HG02759 (cell line): ENCODE data around the gene EEF1AKMT3.

Source experiments
- ATAC-seq: cut with Tn5 transposase; IDR thresholded peaks from one replicate; pipeline ENCODE4 v1.9.1; 2021; ENCODE audit warnings: mild to moderate bottlenecking, moderate library complexity; ENCODE audit not compliant: unreplicated experiment

EEF1AKMT3 gene

DNA sequence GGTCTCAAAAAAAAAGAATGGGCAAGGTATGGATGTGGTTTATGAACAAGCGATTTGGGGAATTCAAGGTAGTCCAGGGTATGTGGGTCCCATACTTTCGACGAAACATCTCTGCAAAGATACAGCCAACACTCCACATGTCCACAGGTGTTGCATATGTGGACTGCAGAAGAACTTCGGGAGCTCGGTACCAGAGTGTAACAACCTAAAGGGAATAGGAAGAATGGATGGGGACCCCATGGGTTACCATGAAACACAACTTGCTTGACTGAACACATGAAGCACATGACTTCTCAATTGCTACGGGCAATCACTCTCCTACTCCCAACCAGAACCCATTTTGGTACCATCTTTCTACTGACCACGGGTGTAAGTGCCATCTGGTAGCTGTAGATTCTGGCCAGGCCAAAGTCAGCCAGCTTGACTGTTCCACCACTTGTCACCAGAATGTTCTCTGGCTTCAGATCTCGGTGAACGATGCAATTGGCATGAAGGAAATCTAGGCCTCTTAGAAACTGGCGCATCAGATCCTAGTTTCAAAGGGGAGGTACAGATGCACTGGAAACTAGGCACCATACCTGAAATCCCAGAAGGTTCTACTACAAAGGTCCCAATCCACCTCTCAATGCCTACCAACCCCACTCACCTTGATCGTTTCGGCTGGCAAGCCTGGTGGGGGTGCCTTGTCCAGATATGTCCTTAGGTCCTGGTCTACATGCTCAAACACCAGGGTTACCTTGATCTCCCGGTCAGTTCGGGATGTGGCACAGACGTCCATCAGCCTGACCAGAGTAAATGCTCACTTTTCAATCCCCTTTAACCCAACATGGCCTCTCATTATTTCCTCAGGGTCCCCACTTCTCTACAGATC lies 21.6 kb upstream of the EEF1AKMT3 start:
- ATAC-seq: no peak

DNA sequence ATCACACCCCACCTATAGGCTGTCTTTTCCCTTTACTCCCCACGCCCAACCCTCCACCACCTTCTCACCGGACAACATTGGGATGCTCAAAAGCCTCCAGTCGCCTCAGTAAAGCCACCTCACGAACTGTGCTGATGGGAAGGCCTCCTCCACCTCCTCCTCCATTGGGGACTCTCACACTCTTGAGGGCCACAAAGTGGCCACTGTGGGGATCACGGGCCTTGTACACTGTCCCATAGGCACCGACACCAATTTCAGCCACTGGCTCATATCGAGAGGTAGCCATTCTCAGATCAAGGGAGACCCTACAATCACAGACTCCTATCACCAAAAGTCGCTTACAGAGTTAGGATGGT lies 21.0 kb upstream of the EEF1AKMT3 start:
- ATAC-seq: no peak

DNA sequence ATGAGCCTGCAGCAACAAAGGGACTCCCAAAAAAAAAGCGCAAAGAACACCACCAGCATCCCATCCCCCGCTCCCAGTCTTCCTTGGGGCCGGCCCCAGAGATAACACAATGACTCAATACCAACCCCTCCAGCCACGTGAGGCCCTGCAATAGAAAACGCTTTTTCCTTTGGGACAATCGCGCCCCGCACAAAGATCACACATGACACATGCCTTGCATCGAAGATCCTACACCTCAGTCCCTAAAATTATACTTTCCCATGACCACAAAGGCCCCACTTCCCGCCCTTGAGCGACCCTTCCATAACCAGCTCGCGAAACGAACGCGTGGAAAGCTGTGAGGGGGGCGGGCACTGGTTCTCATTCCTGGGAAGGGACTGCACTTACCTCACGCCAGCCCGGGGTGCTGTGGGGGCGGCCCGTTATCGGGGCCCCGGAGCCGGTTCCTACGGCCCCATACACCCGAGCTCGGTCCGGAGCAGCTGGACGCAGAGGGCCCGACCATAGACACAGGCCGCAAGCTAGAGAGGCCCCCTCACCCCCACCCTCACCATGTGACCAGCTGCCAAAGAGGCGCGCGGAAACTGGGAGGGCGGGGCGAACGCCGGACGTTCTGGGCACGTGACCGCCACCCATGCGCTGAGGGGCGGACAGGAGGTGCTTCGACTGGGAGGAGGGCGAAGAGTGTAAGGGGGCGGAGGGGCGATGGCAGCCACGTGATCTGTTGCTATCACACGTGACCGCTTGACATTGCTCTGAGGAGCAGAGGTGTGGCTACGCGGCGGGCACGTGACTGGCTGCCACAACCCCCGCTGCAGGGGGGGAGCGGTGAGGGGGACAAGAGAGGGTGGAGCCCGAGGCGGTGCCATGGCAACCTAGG lies 20.4 kb upstream of the EEF1AKMT3 start, which contains the start of gene CDK4:
TSS of gene CDK4 (minus strand) at position 523 of the 880 bp plus-strand sequence. CDS start 593 bp downstream, outside the sequence.
- ATAC-seq: peak; percentile 70

DNA sequence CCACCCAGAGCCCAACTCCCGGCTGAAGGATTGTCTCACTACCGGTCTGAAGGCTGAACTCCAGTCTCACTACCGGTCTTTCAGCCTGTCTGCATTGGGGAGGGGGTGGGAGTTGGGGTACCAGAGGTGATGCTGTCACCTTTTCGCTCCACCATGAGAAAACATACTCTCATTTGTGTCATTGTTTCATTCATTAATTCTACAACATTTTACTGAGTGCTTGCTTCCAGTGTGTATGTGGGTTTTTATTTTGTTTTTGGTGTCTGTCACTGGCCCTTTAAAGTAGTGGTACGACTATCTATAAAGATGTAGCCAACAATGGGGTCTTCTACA lies 19.8 kb upstream of the EEF1AKMT3 start:
- no peak for ATAC-seq

DNA sequence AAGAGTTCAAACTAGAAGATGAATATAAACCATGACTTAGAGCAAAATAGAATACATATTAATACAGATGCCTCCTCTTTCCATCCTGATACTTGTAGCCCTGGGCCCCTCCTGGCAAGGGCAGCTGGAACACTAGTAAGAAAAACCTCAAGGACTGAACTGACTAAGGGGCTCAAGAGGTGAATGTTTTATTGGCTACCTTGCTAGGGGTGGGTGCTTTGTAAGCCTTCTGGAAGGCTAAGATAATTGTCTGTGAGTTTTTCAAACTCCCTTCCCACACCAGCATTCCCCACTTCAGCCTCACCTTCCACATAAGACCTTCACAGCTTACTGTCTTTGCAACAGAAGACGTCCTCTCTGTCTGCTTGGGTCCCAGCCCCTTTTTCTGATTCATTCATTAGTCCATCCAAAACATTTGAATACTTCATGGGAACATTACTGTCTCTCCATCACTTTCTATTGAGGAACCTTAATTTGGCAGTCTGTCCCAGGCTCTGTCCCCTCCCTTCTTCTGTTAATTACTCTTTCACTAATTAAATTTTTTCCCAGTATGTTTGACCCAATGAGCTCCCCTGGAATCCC lies 18.6 kb upstream of the EEF1AKMT3 start:
- ATAC-seq: no peak

DNA sequence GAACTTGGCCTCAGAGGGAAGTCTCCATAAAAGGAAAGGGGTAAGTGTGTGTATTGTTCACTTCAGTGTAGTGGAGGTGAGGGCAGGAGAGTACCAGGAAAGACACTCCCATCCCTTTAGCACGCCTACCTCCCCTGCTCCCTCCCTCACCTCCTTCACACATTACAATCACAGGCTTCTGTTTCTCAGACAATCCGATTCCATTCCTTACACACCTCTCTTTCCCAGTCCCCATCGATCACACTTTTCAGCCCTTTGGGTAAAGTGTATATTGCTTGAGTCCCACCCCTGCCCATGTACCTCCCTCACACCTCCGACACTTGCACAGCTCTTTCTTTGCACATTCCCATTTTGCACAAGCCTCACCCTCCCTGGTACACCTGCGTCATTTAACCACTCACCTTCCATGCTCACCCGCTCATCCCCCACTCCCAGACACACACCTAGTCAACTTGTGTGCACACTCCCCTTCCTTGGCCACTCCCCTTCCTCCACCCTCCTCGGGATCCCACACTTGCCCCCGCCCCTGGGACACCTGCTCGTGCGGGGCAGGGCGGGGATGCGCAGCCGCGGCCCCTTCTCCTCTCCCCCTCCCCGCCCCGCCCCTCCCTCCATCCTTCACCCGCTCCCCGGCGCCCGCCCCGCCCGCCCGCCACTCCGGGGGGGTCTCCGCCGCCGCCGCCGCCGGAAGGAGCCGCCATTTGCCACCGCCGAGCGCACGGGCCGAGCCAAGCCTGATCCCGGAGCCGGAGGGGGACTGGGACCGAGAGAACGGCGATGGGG lies 17.8 kb upstream of the EEF1AKMT3 start, which contains the start of gene MARCHF9:
TSS of gene MARCHF9 (plus strand) at position 693 of the 783 bp plus-strand sequence. CDS start 426 bp downstream, outside the sequence.
- peak; percentile 37 for ATAC-seq

DNA sequence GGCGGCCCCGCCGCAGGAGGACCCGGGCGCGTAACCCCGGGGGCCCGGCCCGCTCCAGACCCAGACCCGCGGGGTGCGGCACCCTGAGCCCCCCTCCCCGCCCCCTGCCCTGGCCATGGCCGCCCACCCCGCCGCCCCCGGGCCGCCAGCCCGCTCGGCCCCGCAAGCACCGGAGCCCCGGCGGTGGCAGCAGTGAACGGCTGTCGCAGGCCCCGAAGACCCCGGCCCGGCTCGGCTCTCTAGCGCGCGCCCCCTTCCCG lies 17.3 kb upstream of the EEF1AKMT3 start:
- no peak for ATAC-seq

DNA sequence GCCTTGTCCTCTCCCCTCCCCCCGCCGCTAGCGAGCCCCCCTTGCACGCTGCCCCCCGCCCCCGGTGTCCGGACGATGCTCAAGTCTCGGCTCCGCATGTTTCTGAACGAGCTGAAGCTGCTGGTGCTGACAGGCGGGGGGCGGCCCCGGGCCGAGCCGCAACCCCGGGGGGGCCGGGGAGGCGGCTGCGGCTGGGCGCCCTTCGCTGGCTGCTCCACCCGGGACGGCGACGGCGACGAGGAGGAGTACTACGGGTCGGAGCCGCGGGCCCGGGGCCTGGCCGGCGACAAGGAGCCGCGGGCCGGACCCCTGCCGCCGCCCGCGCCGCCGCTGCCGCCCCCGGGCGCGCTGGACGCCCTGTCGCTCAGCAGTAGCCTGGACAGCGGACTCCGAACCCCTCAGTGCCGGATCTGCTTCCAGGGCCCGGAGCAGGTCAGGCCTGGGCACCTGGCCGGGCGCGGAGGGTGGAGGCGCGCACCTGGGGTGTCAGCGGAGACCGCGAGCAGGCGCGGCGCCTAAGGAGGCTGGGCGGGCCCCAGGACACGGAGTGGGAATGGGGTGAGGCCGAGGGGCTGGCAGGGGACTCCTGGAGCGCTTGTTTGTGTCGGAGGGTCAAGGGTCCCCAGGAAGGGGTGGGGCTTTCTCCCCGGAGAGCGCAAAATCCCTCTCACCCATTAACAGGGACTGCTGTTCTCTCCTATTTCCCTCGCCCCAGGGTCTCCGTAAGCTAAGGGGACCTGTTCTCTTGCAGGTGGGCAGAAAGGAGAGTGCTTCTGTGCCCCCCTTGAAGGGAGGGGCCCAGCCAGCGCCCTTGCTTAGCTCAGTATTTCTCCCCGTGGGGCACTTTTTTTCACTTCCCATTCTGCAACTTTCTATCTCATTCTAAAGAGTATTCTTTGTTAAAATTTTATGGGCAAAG lies 16.7 kb upstream of the EEF1AKMT3 start:
- no peak for ATAC-seq

DNA sequence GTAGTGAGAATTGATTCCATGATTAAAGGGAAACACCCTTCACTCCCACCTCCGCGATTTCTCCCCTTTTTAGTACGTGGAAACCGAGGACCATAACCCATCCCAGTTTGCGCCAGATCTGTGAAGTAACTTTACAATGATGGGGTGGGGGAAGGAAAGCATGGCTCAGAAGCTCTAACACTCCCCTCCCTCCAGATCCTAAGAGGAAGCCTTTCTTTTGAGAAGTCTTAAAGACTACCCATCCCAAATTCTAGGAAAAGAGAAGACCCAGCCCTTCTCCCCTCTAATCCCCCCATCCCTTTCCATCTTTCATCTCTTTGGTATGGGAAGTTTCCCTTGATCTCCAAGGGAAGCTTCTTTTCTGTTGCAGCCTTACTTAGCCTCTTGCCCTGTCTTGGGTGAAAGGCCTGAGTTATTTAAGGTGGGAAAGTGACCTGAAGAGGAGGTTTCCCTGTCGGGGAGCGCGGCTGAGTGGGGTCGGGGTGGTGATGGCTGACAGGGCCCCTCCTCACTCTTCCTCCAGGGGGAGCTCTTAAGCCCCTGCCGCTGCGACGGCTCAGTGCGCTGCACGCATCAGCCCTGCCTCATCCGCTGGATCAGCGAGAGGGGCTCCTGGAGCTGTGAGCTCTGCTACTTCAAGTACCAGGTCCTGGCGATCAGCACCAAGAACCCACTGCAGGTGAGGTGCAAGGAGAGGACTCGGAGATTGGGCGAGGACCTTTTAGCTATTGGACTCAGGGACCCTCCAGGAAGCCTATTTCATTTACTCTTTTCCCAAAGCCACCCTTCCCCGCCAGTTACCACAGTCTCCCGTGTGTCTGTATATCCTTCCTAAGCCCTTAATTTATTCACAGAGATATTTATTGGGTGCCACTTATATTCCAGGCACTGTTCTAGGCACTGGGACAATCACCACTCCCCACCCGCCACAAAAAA lies 15.7 kb upstream of the EEF1AKMT3 start:
- ATAC-seq: peak; percentile 13

DNA sequence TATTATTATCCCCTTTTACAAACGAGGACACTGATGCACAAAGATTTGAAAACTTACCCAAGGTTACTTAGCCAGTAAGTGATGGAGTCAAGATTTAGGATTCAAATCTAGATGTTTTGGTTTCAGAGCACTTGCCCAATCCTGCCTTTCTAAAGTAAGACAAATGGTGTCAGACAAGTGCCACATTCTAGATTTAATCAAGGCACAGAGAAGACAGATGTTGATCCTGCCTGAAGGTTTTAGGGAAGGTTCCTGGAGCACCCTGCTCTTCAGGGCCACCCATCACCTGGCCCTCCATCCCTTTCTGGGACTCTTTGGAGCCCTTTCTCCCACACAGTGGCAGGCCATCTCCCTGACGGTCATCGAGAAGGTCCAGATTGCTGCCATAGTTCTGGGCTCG lies 14.6 kb upstream of the EEF1AKMT3 start:
- no peak for ATAC-seq

DNA sequence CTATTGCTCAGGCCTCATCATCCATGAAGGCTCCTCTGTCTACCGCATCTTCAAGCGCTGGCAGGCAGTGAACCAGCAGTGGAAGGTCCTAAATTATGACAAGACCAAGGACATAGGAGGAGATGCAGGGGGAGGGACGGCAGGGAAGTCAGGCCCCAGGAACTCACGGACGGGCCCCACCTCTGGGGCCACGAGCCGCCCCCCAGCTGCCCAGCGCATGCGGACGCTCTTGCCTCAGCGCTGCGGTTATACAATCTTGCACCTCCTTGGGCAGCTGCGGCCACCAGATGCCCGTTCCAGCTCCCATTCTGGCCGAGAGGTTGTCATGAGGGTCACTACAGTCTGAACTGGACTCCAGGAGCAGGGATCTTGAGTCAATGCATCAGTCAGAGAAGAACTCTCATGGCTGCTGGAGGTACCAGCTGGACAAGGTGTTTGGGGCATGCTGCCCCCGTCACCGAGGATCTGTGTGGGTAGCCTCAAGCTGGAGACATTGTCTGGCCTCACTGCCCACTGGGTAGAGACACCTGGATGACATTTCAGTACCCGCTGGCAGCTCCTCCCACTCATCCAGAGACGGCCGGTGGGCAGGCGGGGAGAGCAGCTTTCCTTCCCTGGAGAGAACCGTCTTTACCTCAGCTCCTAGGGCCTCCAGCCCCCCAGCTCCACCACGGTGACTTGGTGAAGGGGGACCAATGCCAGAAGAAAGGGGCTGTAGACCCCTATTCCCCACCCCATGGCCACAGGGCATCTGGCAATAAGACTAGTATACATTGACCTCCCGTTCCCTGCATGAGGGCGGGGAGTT lies 13.7 kb upstream of the EEF1AKMT3 start:
- no peak for ATAC-seq

DNA sequence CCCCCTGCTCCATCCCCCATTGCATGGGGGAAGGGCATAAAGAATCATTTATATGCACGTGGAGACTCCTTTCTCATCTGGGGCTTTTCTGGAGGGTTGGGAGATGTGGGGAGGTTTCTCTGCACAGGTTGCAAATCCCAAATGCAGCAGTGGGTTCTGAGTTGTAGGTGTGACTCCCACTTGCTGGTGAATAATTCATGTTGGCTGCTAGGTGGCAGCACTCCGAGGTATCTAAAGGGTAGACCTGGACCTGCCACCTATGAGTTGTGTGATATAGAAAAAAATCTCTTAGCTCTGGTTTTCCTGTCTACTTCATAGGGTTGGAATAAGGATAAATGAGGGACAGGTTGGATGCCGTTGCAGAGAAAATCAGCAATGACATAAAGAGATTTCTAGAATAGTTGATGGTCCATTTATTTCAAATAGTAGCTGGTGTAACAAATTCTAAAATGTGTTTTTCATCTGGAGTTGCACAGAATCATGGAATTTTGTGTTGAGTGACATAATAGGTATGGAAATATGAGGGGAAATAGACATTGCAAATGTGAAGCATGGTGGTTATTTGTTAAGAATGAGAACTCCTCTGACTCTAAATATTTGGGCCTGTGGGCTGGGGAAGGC lies 12.9 kb upstream of the EEF1AKMT3 start:
- ATAC-seq: no peak

DNA sequence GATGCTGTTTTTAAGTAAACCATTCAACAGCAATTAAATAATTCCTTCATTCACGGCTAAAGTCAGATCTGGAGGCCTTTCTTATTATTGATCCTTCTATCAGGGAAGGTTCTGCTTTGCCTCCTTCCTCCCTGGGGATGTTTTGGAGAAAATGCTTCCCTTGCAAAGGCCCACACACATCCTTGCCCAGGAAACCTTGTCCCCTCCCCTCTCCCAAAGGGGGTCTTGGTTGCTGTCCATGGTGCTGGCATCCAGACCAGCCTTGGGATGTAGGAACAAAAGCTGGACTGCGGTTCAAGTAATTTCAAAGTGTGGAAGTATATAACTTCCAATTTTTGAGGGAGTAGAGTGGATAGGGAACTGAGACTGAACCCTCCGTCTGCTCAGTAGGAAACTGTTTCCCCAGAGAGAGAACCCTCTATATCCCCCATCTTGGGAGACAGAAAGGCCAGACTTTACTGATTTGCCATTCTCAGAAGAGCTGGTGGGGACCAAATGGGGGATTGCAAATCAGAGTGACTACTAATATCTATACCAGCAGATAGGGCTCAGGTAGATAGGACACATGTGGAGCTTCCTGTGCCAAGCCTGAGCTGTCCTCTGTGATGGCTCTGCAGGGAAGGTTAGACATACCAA lies 11.9 kb upstream of the EEF1AKMT3 start:
- no peak for ATAC-seq

DNA sequence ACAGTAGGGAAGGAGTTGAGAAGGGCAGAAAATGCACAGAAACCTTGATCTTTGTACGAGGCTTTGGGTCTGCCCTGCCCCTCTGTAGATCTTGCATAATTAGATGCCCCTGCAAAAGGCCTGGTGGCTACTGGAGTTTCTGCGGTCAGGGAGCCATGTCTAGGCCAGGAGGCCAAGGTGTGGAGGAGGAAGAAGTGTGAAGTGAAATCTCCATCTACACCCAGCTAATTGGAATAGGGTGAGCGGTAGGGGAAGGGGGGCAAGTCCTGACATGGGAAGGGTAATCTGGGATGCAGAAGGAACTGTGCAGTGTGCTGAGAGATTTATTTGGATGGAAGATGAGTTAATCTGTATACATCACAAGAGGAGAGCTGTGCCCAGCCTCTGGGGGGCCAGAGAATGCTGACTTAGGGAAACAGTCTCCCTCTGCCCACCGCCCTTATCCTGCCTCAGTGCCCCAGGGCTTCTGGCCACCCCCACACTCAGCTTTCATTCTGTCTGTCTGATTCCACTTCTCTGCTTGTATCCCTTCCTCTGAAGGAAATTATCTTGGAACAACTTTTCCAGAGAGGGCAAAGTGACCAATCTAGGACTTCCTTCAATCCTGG lies 10.9 kb upstream of the EEF1AKMT3 start:
- ATAC-seq: no peak

DNA sequence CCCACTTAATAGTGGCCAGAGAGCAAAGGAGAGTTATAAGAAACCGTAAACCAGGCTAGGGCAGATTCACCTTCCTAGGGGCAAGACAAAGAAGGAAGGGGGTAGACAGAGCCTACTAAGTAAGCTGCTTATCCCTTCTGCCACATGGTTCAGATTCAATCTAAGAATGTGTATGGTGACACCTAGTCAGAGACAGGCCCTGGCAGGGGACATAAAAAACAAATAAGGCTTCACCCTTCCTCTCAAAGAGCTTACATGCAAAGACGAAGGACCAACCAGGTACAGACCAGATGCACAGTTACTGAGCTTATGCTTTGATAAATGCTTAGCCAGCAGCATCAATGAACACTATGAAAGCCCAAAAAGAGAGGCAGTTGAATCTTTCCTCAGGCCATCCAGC lies 10.0 kb upstream of the EEF1AKMT3 start:
- no peak for ATAC-seq

DNA sequence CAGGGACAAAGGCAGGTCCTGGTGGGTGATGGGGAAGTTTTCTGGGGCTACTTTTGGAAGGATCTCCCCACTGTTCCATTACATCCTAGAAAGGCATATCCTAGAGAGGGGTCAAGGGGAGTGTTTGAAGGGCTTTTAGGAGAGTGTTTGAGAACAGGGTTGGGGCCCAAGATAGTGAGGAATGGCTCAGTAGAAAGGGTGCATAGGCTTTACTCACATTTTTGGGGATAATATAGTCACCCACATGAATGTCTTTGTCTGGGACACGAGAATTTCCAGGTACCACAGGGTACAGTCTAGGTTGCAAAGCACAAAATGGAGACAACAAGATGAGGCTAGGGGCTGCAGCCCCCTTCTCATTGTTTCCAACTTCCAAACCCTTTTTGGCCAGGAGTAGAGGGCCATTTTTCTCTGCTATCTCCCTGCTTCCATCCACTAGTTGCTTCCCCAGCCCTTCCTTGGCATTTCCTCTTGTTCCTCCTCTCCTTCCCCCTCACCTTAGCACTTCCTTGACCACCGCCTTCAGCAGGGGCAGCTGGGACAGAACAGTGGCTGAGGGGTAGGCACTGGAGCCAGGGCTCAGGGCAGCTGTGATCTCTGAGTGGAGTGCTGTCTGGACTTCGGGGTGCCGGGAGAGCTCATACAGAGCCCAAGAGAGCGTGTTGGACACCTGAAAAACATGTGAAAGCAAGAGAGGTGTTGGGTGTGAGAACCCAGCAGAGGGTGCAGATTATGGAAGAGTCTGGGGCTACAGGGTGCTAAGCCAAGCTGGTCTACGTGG lies 8.3 kb upstream of the EEF1AKMT3 start:
- no peak for ATAC-seq
